IMR-90 (cell line): Measurements from ENCODE around the gene INAVA. TPM values are rescaled to one million over a fixed set of nuclear protein-coding genes. Genes with fewer than 3 reads are reported as not detected.

Experiments
- ATAC-seq: fragments of 200-7000 bp; cut with Tn5 transposase; 2 replicates; pipeline ENCODE4 v1.9.1; 2020; ENCODE audit warnings: low read depth, mild to moderate bottlenecking, moderate library complexity
- BruUV-seq: library from RNA; stranded (reverse); fragments of 400-500 nt; replicated peaks from 2 replicates; lab custom pipeline; 2021; lab: Mats Ljungman, UMichigan
- CTCF ChIA-PET: fragments of 300-600 bp; formaldehyde crosslinking; extraction: SDS; loops from one replicate; lab custom pipeline; 2021; ENCODE audit warnings: antibody characterized with exemption; lab: Yijun Ruan, JAX
- POLR2A ChIA-PET: fragments of 300-600 bp; sonication (Branson Sonifier 250); formaldehyde crosslinking; loops from one replicate; lab custom pipeline; 2022; ENCODE audit warnings: antibody characterized with exemption; ENCODE audit not compliant: unreplicated experiment; lab: Charles Lee
- DNase-seq: peaks from one replicate; pipeline ENCODE4 v3.0.0; 2013
- H2AFZ ChIP-seq: replicated peaks from 2 replicates; pipeline ENCODE3; 2013; ENCODE audit warnings: low read length, mild to moderate bottlenecking; ENCODE audit not compliant: poor library complexity
- H2AK5ac ChIP-seq: 2 replicates; pipeline ENCODE4 v1.6.1; 2013; ENCODE audit warnings: low read depth, low read length, inconsistent platforms
- H2AK9ac ChIP-seq: replicated peaks from 2 replicates; pipeline ENCODE3; 2013; ENCODE audit warnings: mild to moderate bottlenecking, low read depth, low read length, moderate library complexity; ENCODE audit not compliant: poor library complexity
- H2BK120ac ChIP-seq: 2 replicates; pipeline ENCODE4 v1.6.1; 2013; ENCODE audit warnings: low read depth, low read length, inconsistent platforms
- H2BK15ac ChIP-seq: 3 replicates; pipeline ENCODE4 v1.6.1; 2013; ENCODE audit warnings: low read depth, low read length, inconsistent platforms
- H2BK20ac ChIP-seq: 2 replicates; pipeline ENCODE4 v1.6.1; 2013; ENCODE audit warnings: low read depth, mild to moderate bottlenecking, inconsistent platforms, low read length, moderate library complexity
- H2BK5ac ChIP-seq: 2 replicates; pipeline ENCODE4 v1.6.1; 2013; ENCODE audit warnings: mild to moderate bottlenecking, low read depth, low read length, inconsistent platforms; ENCODE audit not compliant: poor library complexity, severe bottlenecking
- H3K14ac ChIP-seq: replicated peaks from 2 replicates; pipeline ENCODE4 v1.6.1; 2013; ENCODE audit warnings: low read depth, low read length, inconsistent platforms
- H3K18ac ChIP-seq: 2 replicates; pipeline ENCODE4 v1.6.1; 2013; ENCODE audit warnings: low read depth, low read length, control low read depth
- H3K23ac ChIP-seq: 2 replicates; pipeline ENCODE4 v1.6.1; 2013; ENCODE audit warnings: low read depth, low read length, inconsistent platforms
- H3K27ac ChIP-seq: 2 replicates; pipeline ENCODE4 v1.5.1; 2013; ENCODE audit warnings: mild to moderate bottlenecking, control low read depth, low read length; ENCODE audit not compliant: insufficient read depth
- H3K27me3 ChIP-seq: 2 replicates; pipeline ENCODE4 v1.6.1; 2013; ENCODE audit warnings: low read length; ENCODE audit not compliant: control insufficient read depth, insufficient read depth
- H3K36me3 ChIP-seq: 2 replicates; pipeline ENCODE4 v1.6.1; 2013; ENCODE audit warnings: low read length, mixed read lengths; ENCODE audit not compliant: control insufficient read depth, insufficient read depth
- H3K4ac ChIP-seq: 2 replicates; pipeline ENCODE4 v1.6.1; 2013; ENCODE audit warnings: low read depth, low read length, inconsistent platforms
- H3K4me1 ChIP-seq: 2 replicates; pipeline ENCODE4 v1.6.1; 2013; ENCODE audit warnings: low read length, mixed read lengths; ENCODE audit not compliant: control insufficient read depth, insufficient read depth
- H3K4me2 ChIP-seq: 2 replicates; pipeline ENCODE4 v1.6.1; 2013; ENCODE audit warnings: low read depth, mild to moderate bottlenecking, control low read depth, low read length, moderate library complexity
- H3K4me3 ChIP-seq: 2 replicates; pipeline ENCODE4 v1.5.1; 2013; ENCODE audit warnings: low read depth, mild to moderate bottlenecking, control low read depth, low read length, moderate library complexity; ENCODE audit not compliant: insufficient read depth
- H3K56ac ChIP-seq: 2 replicates; pipeline ENCODE4 v1.6.1; 2013; ENCODE audit warnings: low read length, inconsistent platforms; ENCODE audit not compliant: insufficient read depth; ENCODE audit errors: extremely low read depth
- H3K79me1 ChIP-seq, 2 experiments: 2 replicates each; pipeline ENCODE4 v1.6.1; 2013; ENCODE audit warnings: low read length in 2 of 2, inconsistent platforms in 1 of 2, low read depth in 1 of 2
- H3K9ac ChIP-seq: 2 replicates; pipeline ENCODE4 v1.6.1; 2013; ENCODE audit warnings: low read depth, low read length, control low read depth
- H3K9me1 ChIP-seq: 2 replicates; pipeline ENCODE4 v1.6.1; 2013; ENCODE audit warnings: low read length, inconsistent platforms; ENCODE audit not compliant: insufficient read depth
- H3K9me3 ChIP-seq: 2 replicates; pipeline ENCODE4 v1.6.1; 2013; ENCODE audit warnings: low read length; ENCODE audit not compliant: control insufficient read depth, insufficient read depth
- H4K20me1 ChIP-seq: 2 replicates; pipeline ENCODE4 v1.6.1; 2013; ENCODE audit warnings: low read length, inconsistent platforms; ENCODE audit not compliant: insufficient read depth
- H4K5ac ChIP-seq: 2 replicates; pipeline ENCODE4 v1.6.1; 2013; ENCODE audit warnings: mild to moderate bottlenecking, low read depth, low read length, control low read depth
- H4K8ac ChIP-seq, 2 experiments: 2 replicates each; pipeline ENCODE4 v1.6.1; 2013; ENCODE audit warnings: low read depth in 2 of 2, low read length in 2 of 2, control low read depth in 1 of 2, inconsistent platforms in 1 of 2
- H4K91ac ChIP-seq: 2 replicates; pipeline ENCODE4 v1.6.1; 2013; ENCODE audit warnings: low read depth, low read length, inconsistent platforms; ENCODE audit not compliant: insufficient read depth
- BHLHE40 ChIP-seq: fragments of 150-350 bp; IDR thresholded peaks from 2 replicates; pipeline ENCODE4 v1.6.1; 2016; ENCODE audit warnings: mild to moderate bottlenecking, low read depth, low read length
- CEBPB ChIP-seq: IDR thresholded peaks from 2 replicates; pipeline ENCODE4 v1.6.1; 2012; ENCODE audit warnings: low read depth, low read length, improper control_type of control experiment
- CHD1 ChIP-seq: IDR thresholded peaks from 2 replicates; pipeline ENCODE4 v1.6.1; 2012; ENCODE audit warnings: low read depth, low read length, improper control_type of control experiment
- CTCF ChIP-seq: conservative IDR thresholded peaks from 2 replicates; pipeline ENCODE4 v1.5.1; 2012; ENCODE audit warnings: mild to moderate bottlenecking, low read depth, low read length, improper control_type of control experiment
- ELK1 ChIP-seq: fragments of 150-350 bp; IDR thresholded peaks from 2 replicates; pipeline ENCODE4 v1.6.1; 2016; ENCODE audit warnings: low read depth, mild to moderate bottlenecking, low read length, moderate library complexity, borderline replicate concordance
- FOS ChIP-seq: fragments of 150-350 bp; IDR thresholded peaks from 2 replicates; pipeline ENCODE4 v1.6.1; 2016; ENCODE audit warnings: low read depth, low read length
- MAFK ChIP-seq: IDR thresholded peaks from 2 replicates; pipeline ENCODE4 v1.6.1; 2012; ENCODE audit warnings: low read depth, low read length, improper control_type of control experiment
- MAZ ChIP-seq: IDR thresholded peaks from 2 replicates; pipeline ENCODE4 v1.6.1; 2012; ENCODE audit warnings: low read depth, mild to moderate bottlenecking, low read length, improper control_type of control experiment, moderate library complexity, borderline replicate concordance
- MXI1 ChIP-seq: IDR thresholded peaks from 2 replicates; pipeline ENCODE4 v1.6.1; 2012; ENCODE audit warnings: low read depth, mild to moderate bottlenecking, low read length, moderate library complexity, borderline replicate concordance
- NFE2L2 ChIP-seq: fragments of 150-350 bp; IDR thresholded peaks from 2 replicates; pipeline ENCODE4 v1.6.1; 2016; ENCODE audit warnings: low read depth, mild to moderate bottlenecking, low read length
- POLR2A ChIP-seq: IDR thresholded peaks from 2 replicates; pipeline ENCODE4 v1.6.1; 2012; ENCODE audit warnings: mild to moderate bottlenecking, low read depth, low read length
- RAD21 ChIP-seq: IDR thresholded peaks from 2 replicates; pipeline ENCODE4 v1.6.1; 2012; ENCODE audit warnings: low read length, improper control_type of control experiment
- RCOR1 ChIP-seq: IDR thresholded peaks from 2 replicates; pipeline ENCODE4 v1.6.1; 2012; ENCODE audit warnings: mild to moderate bottlenecking, low read length, improper control_type of control experiment; ENCODE audit not compliant: insufficient replicate concordance
- RFX5 ChIP-seq: IDR thresholded peaks from 2 replicates; pipeline ENCODE4 v1.8.0; 2012; ENCODE audit warnings: low read depth, mild to moderate bottlenecking, low read length, moderate library complexity
- SMC3 ChIP-seq: fragments of 150-350 bp; IDR thresholded peaks from 2 replicates; pipeline ENCODE4 v1.6.1; 2016; ENCODE audit warnings: low read depth, mild to moderate bottlenecking, antibody characterized with exemption, low read length, moderate library complexity
- USF2 ChIP-seq: fragments of 150-350 bp; IDR thresholded peaks from 2 replicates; pipeline ENCODE4 v1.6.1; 2017; ENCODE audit warnings: mild to moderate bottlenecking, antibody characterized with exemption, low read length, low read depth
- WGBS, 2 experiments: methylation state at CpG; one replicate each; pipeline versions ENCODE4 v1.1.5 to v1.1.7; 2013; ENCODE audit warnings: missing lambda C conversion rate in 2 of 2; ENCODE audit not compliant: insufficient read length in 1 of 2; ENCODE audit errors: extremely low coverage in 2 of 2; 5-methylcytosine and 5-hydroxymethylcytosine counted together
- dilution Hi-C: fragments of 300-500 bp; cut with HindIII; formaldehyde crosslinking; loops from one replicate; pipeline ENCODE4 v1.14.3; 2018; ENCODE audit warnings: low sequenced_read_pairs; ENCODE audit not compliant: unreplicated experiment
- in situ Hi-C: fragments of 300-500 bp; cut with MboI; formaldehyde crosslinking; loops from 3 replicates; pipeline ENCODE4 v1.14.3; 2019; ENCODE audit warnings: low sequenced_read_pairs, inconsistent platforms, mixed read lengths
- intact Hi-C: fragments of 100-400 bp; cut with micrococcal nuclease; formaldehyde crosslinking; loops from 2 replicates; pipeline ENCODE4 v1.10.0; 2022
- polyA plus RNA-seq, 3 experiments: library from polyadenylated mRNA; depleted of rRNA; stranded (reverse); fragments of >200 nt; gene quantifications; 2 replicates each; pipeline ENCODE4 v1.2.3, GENCODE V29; 2012; ENCODE audit warnings: low replicate concordance in 1 of 3
- total RNA-seq: library from RNA; depleted of rRNA; stranded (reverse); fragments of >200 nt; gene quantifications from 2 replicates; pipeline ENCODE4 v1.2.3, GENCODE V29; 2012

Gene INAVA
- total and polyA plus RNA-seq, 2 of the 4 experiments (the other 2 are of a cell fraction), result under 0.01 to 0.07 TPM

GRCh38 chr1:200923601-200924000 is 28.9 kb downstream of the INAVA start:
- intact Hi-C loops (no loop called here), in situ Hi-C loops (no loop called here), dilution Hi-C loops (no loop called here)
- BruUV-seq, result no TSS peak
- ChIA-PET CTCF (no interaction called here), POLR2A (no interaction called here)
- peaks cover 25% of the 10 kb centered on the region for H3K27me3 ChIP-seq
- H2BK15ac ChIP-seq, result no peak overlapping the region
- no peaks in the 10 kb centered on the region for H4K20me1 ChIP-seq
- no peak overlapping the region for H3K14ac ChIP-seq
- H3K23ac ChIP-seq, result no peak overlapping the region
- no peaks in the 10 kb centered on the region for H3K9me3 ChIP-seq
- H3K36me3 ChIP-seq, result no peaks in the 10 kb centered on the region
- H3K4me2 ChIP-seq, result no peak overlapping the region
- ATAC-seq (peak; percentile 35; the same call in 1 of the 2 replicates), DNase-seq (peak; percentile 4)
- no peaks in the 10 kb centered on the region for H3K79me1 ChIP-seq
- H3K18ac ChIP-seq, result no peak overlapping the region
- H2AK9ac ChIP-seq, result no peak overlapping the region
- no peak overlapping the region for H2BK20ac ChIP-seq
- H3K4ac ChIP-seq, result no peak overlapping the region
- H2AFZ ChIP-seq, result no peak overlapping the region
- no peak overlapping the region for H2BK120ac ChIP-seq
- H3K4me1 ChIP-seq, result no peaks in the 10 kb centered on the region
- H2BK5ac ChIP-seq, result no peak overlapping the region
- no peak overlapping the region for H4K5ac ChIP-seq
- H3K56ac ChIP-seq, result no peak overlapping the region
- no peak overlapping the region for H3K27ac ChIP-seq
- no peaks in the 10 kb centered on the region for H3K9me1 ChIP-seq
- no peak overlapping the region for H2AK5ac ChIP-seq
- H3K9ac ChIP-seq, result no peak overlapping the region
- no peak overlapping the region for H4K8ac ChIP-seq
- no peak overlapping the region for H3K4me3 ChIP-seq
- no peak overlapping the region for H4K91ac ChIP-seq
- TF ChIP-seq RAD21, result no peak
- no peak for TF ChIP-seq CHD1
- no peak for TF ChIP-seq FOS
- TF ChIP-seq CTCF, result no peak
- TF ChIP-seq SMC3, result no peak
- no peak for TF ChIP-seq MAZ
- no peak for TF ChIP-seq CEBPB
- no peak for TF ChIP-seq BHLHE40
- TF ChIP-seq POLR2A, result no peak
- TF ChIP-seq USF2, result no peak
- TF ChIP-seq NFE2L2, result no peak
- no peak for TF ChIP-seq RFX5
- TF ChIP-seq ELK1, result no peak
- TF ChIP-seq MAFK, result no peak
- no peak for TF ChIP-seq RCOR1
- no peak for TF ChIP-seq MXI1
- WGBS, 2 experiments, result no CpG with 5 or more reads among the region's 1 CpG
